OCI-M2 (cell line): ENCODE measurements around the gene MED27.

Source experiments
- DNase-seq: peaks from one replicate; lab custom pipeline; 2025; ENCODE audit not compliant: unreplicated experiment; lab: John Stamatoyannopoulos, UW

MED27 gene

GRCh38 chr9:131863306-131863896, 216.3 kb downstream of the MED27 start:
- DNase-seq, result no peak

GRCh38 chr9:131862261-131862660, 217.4 kb downstream of the MED27 start:
- no peak for DNase-seq

DNA sequence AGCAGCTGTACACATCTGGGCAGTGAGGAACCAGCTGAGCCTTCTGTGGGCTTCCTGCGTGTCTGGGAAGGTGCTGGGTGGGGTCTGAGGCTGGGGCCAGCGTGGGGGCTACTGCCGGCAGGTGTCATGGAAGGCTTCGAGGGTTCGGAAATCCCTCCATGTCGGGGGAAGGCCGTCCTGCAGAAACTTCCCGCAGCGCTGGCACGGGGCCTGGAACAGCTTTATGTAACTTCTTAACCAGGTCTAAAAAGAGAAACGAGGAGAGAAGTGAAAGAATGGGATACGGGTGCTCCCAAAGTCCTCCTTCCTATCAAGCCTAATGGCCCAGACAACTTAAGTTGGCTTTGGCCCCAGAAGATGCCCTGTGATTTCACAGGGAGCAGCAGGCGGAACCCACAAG, 219.2 kb downstream of the MED27 start:
- no peak for DNase-seq

GRCh38 chr9:131858147-131858546, 221.5 kb downstream of the MED27 start:
- no peak for DNase-seq

DNA sequence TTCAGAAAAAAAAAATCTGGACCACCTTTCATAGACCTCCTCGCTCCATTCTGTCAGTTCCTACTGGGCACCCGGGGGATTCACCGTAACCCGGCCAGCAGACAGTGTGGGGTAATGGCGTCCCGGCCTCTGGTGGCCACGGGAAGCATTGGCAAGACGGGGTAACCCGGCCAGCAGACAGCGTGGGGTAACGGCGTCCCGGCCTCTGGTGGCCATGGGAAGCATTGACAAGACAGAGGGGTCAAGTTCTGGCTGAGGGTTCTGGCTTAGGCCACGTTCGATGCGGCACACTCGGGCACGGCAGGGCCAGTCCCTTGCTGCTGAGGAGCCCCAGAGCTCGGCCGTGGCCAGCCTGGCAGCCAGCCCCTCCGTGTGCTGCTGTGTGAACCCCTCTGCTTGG, 223.6 kb downstream of the MED27 start:
- no peak for DNase-seq

GRCh38 chr9:131854896-131855613, 224.6 kb downstream of the MED27 start:
- DNase-seq, result no peak

- DNase-seq, result no peak
Observed at GRCh38 chr9:131854334-131854733, 225.3 kb downstream of the MED27 start.

GRCh38 chr9:131853434-131853833, 226.2 kb downstream of the MED27 start:
- no peak for DNase-seq

DNA sequence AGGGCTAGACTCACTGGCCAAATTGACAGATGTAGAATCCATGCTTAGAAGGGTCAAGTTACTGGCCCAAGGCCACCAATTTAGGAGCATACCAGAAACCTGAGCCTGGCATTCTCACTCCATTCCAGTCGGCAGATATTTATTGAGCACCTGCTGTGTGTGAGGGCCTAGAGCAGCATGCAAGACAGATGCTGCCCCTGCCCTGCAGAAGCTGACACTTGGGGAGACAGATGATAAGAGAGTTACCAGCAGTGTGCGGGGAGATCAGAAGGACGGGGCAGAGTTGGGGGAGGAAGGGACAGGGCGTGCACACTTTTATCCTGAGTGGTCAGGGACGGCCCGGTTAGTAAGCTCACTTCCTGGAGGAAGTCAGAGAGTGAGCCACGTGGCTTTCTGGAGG, 228.3 kb downstream of the MED27 start:
- DNase-seq, result no peak

- no peak for DNase-seq
Observed at GRCh38 chr9:131849391-131849790, 230.3 kb downstream of the MED27 start.

GRCh38 chr9:131848570-131849160, 231.0 kb downstream of the MED27 start:
- DNase-seq, result no peak

DNA sequence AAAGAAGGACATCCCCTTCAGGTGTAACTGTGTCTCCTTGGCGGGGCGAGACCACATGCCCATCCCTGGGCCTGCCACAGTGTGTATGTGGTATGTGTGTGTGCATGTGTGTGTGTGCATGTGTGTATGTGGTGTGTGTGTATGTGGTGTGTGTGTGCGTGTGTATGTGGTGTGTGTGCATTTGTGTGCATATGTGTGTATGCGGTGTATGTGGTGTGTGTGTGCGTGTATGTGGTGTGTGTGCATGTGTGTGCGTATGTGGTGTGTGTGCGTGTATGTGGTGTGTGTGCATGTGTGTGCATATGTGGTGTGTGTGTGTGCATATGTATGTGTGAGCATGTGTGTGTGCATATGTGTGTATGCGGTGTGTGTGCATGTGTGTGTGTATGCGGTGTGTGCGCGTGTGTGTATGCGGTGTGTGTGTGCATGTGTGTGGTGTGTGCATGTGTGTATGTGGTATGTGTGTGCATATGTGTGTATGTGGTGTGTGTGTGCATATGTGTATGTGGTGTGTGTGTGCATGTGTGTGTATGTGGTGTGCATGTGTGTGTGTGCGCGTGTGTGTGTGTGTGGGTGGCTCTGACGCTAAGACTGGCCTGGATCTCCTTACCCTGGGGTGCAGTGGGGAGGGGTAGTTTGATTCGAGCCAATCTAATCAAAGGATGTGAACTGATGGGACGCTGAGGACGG, 231.9 kb downstream of the MED27 start:
- DNase-seq, result no peak

GRCh38 chr9:131845305-131846298, 234.1 kb downstream of the MED27 start:
- no peak for DNase-seq

DNA sequence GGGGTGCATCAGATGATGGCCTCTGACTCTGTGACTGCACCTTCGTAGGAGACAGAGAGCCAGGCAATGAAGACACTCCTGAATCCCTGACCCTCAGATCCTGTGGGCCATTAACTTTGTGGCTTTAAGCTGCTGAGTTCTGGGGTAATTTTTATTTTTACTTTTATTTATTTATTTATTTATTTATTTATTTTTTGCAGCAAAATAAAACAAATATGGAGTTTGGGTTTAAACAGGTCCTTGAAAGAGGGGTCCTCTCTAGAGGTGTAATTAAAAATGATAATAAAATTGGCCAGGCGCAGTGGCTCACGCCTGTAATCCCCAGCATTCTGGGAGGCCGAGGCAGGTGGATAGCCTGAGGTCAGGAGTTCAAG, 234.9 kb downstream of the MED27 start:
- DNase-seq, result no peak

- DNase-seq, result no peak
Observed at GRCh38 chr9:131843989-131844744, 235.5 kb downstream of the MED27 start.

DNA sequence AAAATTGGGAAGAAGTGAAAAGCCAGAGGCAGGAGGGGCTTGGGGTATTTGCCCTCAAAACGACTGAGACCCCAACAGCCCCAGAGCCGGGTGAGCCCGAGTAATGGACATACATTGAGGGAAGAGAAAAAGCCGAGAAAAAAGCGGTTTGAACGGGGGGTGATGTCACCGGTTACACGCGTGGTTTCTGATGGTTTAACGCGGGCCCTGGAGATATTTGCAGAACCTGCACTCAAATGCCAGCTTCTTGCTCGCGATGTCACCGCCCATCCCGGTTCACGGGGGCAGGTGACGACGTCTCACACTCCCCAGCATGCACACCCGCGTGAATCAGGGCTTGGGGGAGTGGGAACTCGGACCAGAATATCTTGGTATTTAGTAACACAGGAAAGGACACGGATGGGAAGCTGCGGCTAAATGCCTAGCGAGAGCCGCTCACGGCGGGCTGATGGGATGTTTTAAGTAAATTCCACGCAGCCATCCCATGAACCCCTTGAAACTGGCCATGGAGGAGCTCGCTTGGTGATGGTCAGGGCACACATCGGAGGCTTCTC, 237.8 kb downstream of the MED27 start:
- no peak for DNase-seq

- DNase-seq, result no peak
Observed at GRCh38 chr9:131840751-131841702, 238.6 kb downstream of the MED27 start.

DNA sequence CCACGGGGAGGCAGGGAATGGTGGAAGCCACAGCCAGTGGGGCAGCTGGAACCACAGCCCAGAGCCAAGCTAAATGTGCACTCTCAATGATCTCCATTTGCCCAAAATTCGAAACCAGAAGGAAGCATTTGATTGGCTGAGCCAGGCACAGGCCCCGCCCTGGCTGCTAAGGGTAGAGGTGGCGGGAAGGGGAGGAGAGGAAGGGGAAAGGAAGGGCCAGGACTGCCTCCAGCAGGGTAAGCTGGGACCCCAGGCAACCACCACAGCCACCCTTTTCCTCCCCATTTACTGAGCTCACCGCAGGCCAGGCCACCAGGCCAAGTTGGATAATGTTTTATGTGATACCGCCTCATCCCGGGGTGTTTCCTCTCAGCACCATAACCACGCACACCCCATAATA, 239.4 kb downstream of the MED27 start:
- no peak for DNase-seq
